Measurements from ENCODE around the gene H1-8.

Gene H1-8

DNA sequence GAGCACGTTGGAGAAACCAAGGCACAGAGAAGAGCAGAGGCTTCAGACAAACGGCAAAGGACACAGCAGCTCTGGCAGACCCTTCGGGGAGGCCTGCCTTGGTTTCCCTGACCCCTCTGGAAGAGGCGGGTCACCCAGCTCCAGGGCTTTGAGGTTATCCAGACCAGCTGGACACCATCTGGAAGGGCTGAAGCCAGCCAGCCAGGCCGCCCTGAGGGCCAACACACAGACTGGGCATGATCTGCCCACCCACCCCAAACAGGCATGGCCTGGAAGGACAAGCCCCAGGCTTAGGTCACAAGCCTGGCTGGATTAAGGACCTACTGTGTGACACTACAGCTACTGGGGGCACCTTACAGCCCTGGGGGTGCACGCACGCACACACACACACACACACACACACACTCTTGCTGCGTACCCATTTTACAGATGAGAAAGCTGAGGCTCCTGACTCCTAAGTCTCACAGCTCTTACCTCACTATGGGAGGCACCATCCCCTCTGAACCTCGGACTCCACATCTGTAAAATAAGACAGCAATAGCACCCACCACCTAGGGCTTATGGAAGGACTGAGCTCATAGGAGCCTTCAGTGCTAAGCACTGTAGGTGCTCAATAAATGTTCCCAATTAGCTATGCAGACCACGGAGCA, 52.7 kb downstream of the H1-8 start:
- DNase-seq, result no peak

DNA sequence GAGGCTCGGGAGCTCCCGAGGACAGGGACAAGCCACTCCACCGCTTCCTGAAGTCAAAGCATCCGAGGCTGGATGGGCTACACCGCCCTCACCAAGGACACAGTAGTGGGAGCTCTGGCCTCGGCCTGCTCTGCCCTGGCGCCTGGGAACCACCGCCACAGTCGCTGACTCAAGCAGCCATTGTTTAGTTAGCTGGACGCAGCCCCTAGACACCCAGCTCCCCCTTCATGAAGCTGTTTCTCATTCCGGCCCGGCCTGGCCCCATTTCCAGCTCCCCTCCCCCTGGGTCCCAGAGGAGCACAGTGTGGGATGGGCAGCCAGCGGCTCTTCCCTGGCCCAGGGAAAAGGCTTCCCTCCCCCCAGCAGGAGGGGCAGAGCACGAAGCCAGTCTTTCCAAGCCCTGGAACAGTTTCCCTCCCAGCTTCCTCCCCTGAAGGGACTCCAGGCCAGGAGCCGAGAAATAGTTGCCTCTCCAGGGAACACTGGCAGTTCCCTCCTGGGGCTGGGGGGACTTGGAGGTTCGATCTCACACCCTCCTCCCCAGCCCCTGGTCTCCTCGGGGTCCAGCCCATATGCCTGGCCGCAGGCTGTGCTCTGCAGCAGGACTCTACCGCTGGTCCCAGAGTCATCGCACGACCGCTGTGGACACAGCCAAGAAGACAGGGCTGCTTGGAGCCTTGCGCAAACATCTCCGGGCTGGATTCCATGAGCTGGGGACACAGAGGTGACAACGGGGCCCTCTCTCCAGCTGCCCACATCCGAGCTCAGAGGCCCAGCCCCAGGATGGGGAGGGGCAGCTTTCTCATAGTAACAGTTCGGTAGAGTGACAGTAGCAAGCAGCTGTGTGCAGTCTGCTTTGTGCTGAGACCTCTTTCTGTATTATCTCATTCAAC, 53.5 kb downstream of the H1-8 start:
- no peak for DNase-seq

DNA sequence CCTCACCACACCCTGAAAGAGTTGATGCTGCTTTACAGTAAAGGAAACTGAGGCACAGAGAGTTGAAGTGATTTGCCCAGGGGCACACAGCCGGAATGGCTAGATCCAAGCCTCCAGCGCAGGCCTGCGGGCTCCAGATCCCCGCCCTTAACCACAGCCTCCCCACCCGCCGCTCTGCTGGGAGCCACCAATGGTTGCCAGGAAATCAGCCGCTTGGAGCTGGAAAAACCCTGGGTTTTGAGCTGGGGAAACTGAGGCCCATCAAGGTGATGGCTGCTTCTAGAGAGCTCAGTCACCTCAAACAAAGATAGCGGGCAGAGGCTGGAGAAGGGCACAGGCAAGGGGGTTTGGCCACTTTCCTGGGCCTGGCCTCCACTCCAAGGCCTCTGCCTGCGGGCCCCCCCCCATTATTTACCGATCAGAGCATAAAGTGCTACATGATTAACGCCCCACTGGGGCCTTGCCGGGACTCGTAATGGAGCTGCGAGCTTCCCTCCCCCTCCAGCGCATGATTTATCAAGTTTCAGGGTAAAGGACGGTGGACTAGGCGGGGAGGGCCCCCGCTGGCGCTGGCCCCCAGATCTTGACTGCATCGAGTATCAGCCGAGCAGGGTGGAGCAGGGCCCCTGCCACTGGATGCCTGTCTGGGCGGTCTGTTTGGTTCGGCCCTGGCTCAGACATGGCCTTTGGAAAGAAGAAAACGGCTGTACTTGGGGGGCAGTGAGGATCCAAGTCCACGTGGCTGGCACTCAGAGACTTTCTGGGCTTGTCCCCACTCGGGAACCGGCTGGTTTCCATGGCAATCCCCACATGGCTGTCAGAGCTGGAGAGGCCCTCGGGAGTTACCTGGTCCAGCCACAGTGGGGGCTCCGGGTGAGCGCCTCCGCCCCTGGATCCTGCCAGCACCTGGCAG, 54.4 kb downstream of the H1-8 start:
- DNase-seq, result no peak

DNA sequence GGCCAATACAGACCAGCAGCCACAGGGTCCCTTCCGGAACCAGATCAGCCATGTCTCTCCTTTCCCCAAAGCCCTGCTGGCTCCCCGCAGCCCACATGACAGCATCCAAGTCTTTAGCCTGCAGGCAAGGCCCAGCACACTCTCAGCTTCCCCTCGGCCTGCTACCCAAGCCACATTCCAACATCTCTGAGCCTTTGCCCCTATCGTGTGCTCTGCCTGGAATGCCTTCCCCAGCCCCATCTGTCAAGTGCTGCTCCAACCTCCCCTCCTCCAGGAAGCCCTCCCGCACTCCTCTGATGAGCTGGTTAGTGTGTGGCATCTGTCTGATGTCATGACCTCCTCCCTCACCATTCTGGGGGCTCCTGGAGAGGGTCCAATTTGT, 55.0 kb downstream of the H1-8 start:
- no peak for DNase-seq

DNA sequence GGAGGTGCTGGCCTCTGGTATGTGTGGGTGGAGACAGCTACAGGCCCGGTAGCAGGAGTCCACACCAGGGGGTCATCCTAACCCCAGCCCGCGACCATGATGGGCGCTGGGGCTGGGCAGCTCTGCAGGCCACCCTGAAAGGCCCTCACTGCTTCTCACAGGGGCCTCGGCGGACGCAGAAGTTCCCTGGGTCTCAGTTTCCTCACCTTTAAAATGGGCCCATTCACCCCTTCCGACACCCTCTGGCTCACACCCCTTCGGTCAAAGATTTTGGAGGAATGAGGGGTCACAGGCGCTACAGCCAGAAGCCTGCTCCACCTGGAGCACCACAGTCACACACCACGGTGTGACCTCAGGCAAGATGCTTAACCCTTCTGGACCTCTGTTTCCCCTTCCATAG, 55.5 kb downstream of the H1-8 start:
- no peak for DNase-seq

DNA sequence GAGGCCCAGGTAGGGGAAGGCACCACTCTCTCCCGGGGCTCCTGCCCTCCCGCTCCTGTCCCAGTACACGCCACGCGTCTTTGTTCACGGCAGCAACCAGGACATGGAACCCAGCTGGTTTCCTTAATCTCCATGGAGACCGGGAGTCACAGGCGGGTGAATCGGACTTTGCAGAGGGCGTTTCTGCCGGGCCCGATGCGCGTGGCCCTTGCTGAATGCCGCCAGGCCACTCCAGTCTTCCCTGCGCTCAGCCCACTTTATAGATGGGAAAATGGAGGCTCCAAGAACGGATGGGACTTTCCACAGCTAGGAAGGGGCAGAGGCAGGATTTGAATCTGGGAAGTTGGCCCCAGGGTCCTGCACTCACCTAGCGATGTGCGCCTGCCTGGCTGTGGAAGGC, 56.1 kb downstream of the H1-8 start:
- no peak for DNase-seq

DNA sequence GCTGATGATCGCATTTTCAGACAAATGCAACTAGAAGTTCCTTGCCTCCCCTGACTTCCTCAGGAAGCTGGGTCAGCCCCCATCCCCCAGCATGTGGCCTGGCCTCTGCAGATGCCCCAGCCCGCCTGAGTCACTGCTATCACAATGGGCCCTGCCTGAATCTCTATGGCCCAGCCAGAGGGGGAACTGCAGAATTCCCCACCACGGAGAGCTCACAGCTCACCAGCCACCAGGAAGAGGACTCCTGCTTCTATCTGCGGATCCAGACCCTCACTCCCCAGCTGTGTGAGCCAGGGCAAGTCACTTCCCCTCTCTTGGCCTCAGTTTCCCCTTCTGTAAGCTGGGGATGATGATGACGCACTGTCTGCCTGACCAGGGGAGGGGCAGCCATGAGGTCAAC, 56.6 kb downstream of the H1-8 start:
- no peak for DNase-seq

DNA sequence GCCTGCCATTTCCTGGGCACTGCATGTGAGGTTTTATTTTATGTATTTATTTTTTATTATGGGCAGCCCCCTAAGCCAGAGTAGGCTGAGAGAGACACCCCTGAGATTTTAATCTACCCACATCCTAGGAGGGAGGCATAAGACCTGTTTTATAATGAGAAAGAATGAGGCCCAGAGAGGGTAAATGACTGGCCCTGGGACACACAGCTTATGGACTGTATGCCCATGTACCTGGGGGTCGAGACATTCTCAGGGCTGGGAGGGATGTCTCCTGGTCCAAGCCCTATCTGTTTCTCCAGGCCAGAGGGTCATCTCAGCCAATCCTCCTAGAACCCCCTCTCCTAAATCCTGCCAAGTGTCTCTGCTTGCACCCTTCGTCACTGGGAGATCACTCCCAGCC, 57.4 kb downstream of the H1-8 start:
- DNase-seq, result no peak

Data from activated CD4-positive, alpha-beta T cell treated with anti-CD3 and anti-CD28 coated beads, Interleukin-2, amount 50 U/mL, for 48 hours (primary cell).